HCT116 (cell line): ENCODE results near the gene PNKP. TPM values are rescaled to one million over a fixed set of nuclear protein-coding genes. Genes with fewer than 3 reads are reported as not detected.
A peak's percentile ranks its signal among the peaks of the same experiment; 100 is the strongest.

Experiments
- CEBPB ChIP-seq: IDR thresholded peaks from 2 replicates; pipeline ENCODE4 v1.6.1; 2012; ENCODE audit warnings: low read depth
- EZH2phosphoT487 ChIP-seq: fragments of 200-600 bp; IDR thresholded peaks from 2 replicates; pipeline ENCODE4 v1.6.1; 2018; ENCODE audit warnings: antibody characterized with exemption, borderline replicate concordance
- JUND ChIP-seq: IDR thresholded peaks from 2 replicates; pipeline ENCODE4 v1.6.1; 2012
- SRF ChIP-seq: IDR thresholded peaks from 2 replicates; pipeline ENCODE4 v1.6.1; 2012; ENCODE audit warnings: low read depth
- ZFX ChIP-seq: fragments of 450-650 bp; IDR thresholded peaks from 2 replicates; pipeline ENCODE4 v1.6.1; 2017
- microRNA-seq: library from miRNA; unstranded; fragments of <30 nt; microRNA quantifications from one replicate; pipeline ENCODE4, GENCODE V29; 2016; ENCODE audit warnings: borderline number of aligned reads
- total RNA-seq: library from RNA; stranded (reverse); gene quantifications from one replicate; pipeline ENCODE4 v1.2.1, GENCODE V29; 2021; ENCODE audit not compliant: unreplicated experiment
- TF ChIP-seq, protein P1 (sequence below): IDR thresholded peaks from 2 replicates; pipeline ENCODE4 v1.6.1; 2011; ENCODE audit warnings: mild to moderate bottlenecking, low read length, moderate library complexity; ENCODE audit not compliant: insufficient replicate concordance; ENCODE audit errors: extremely low read depth

The PNKP gene
- total RNA-seq, 1 experiment from 2014 or later: 129 TPM

DNA sequence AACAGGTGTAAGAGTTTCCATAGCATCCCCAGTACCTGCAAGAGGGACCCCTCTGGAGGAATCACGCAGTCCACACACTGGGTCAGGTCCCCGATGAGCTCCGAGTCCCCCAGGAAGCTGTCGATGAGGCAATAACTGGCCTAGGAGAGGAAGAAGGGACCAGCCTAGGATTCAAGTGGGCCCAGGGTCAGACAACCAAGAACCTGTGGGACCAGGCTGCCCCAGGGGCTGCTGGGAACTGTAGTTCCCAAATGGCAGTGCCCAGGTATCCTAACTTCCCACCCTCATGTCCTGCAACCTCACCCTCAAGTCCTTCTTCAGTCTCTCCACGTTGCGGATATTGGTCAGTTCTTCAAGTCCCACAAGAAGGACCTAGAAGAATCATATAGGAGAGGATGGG is 56.0 kb downstream of the PNKP start (continued):
- TF ChIP-seq ZFX: no peak
- TF ChIP-seq, protein P1, sequence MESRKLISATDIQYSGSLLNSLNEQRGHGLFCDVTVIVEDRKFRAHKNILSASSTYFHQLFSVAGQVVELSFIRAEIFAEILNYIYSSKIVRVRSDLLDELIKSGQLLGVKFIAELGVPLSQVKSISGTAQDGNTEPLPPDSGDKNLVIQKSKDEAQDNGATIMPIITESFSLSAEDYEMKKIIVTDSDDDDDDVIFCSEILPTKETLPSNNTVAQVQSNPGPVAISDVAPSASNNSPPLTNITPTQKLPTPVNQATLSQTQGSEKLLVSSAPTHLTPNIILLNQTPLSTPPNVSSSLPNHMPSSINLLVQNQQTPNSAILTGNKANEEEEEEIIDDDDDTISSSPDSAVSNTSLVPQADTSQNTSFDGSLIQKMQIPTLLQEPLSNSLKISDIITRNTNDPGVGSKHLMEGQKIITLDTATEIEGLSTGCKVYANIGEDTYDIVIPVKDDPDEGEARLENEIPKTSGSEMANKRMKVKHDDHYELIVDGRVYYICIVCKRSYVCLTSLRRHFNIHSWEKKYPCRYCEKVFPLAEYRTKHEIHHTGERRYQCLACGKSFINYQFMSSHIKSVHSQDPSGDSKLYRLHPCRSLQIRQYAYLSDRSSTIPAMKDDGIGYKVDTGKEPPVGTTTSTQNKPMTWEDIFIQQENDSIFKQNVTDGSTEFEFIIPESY: no peak
- TF ChIP-seq CEBPB: no peak
- TF ChIP-seq JUND: no peak
- TF ChIP-seq EZH2phosphoT487: no peak
- TF ChIP-seq SRF: no peak

Small RNAs within 50 kb of the gene (microRNA-seq; reads per million reads assigned to microRNA genes)
- 5.6 reads per million, percentile 13 among the genes with 10 or more reads in this experiment for gene MIR4749
- gene MIR4750: 1.2 reads per million
- 1.2 reads per million for gene MIR6800

Other genes with a start within 250 kb of the PNKP start
- gene RRAS, start 227.4 kb downstream of the PNKP start, total RNA-seq: 55.9 TPM
- gene SCAF1, start 225.4 kb downstream of the PNKP start, total RNA-seq: 96.8 TPM
- gene IRF3, start 201.7 kb downstream of the PNKP start, total RNA-seq: 129 TPM
- 93.9 TPM for gene BCL2L12, start 201.6 kb downstream of the PNKP start, total RNA-seq
- gene PRMT1, start 190.3 kb downstream of the PNKP start, total RNA-seq: 428 TPM
- gene ADM5, start 178.0 kb downstream of the PNKP start, total RNA-seq: 12.1 TPM
- gene CPT1C, start 176.5 kb downstream of the PNKP start, total RNA-seq: 12.0 TPM
- 0.76 TPM for gene TSKS, start 104.3 kb downstream of the PNKP start, total RNA-seq
- gene AP2A1, start 100.6 kb downstream of the PNKP start, total RNA-seq: 102 TPM
- 1.1 TPM for gene FUZ, start 54.3 kb downstream of the PNKP start, total RNA-seq
- gene MED25, start 49.3 kb downstream of the PNKP start, total RNA-seq: 77.7 TPM
- gene PTOV1, start 16.4 kb downstream of the PNKP start, total RNA-seq: 236 TPM
- gene AKT1S1, start 9.8 kb upstream of the PNKP start, total RNA-seq: 70.6 TPM
- gene TBC1D17, start 10.1 kb upstream of the PNKP start, total RNA-seq: 32.9 TPM
- 0.71 TPM for gene IL4I1, start 29.3 kb upstream of the PNKP start, total RNA-seq
- gene ATF5, start 61.6 kb upstream of the PNKP start, total RNA-seq: 28.2 TPM
- gene NUP62, start 61.9 kb upstream of the PNKP start, total RNA-seq: 85.2 TPM
- not detected for gene SIGLEC11, start 93.6 kb upstream of the PNKP start, total RNA-seq
- 44.0 TPM for gene VRK3, start 157.8 kb upstream of the PNKP start, total RNA-seq
- 19.8 TPM for gene ZNF473, start 158.4 kb upstream of the PNKP start, total RNA-seq